Activated T-cell treated with anti-CD3 and anti-CD28 coated beads, Interleukin-2, amount 50 U/mL, for 24 hours (primary cell): Measurements from ENCODE around the gene DPF3.

Experiments used
- DNase-seq: peaks from one replicate; pipeline ENCODE4 v3.0.0-alpha.2; 2020
- H3K27ac Mint-ChIP-seq: 2 replicates; pipeline ENCODE4 v1.8.0; 2020; ENCODE audit warnings: mild to moderate bottlenecking, mixed read lengths
- H3K27me3 Mint-ChIP-seq: 2 replicates; pipeline ENCODE4 v1.8.0; 2020; ENCODE audit warnings: mixed read lengths
- H3K36me3 Mint-ChIP-seq: 2 replicates; pipeline ENCODE4 v1.8.0; 2020; ENCODE audit warnings: low read depth, mixed read lengths
- H3K4me1 Mint-ChIP-seq: 2 replicates; pipeline ENCODE4 v1.8.0; 2020; ENCODE audit warnings: low read depth, mixed read lengths
- H3K4me3 Mint-ChIP-seq: 2 replicates; pipeline ENCODE4 v1.8.0; 2020; ENCODE audit warnings: mild to moderate bottlenecking, moderate library complexity, mixed read lengths
- H3K9me3 Mint-ChIP-seq: 2 replicates; pipeline ENCODE4 v1.8.0; 2020; ENCODE audit warnings: mixed read lengths

DPF3 gene

GRCh38 chr14:72700338-72701236 is 193.3 kb downstream of the DPF3 start:
- DNase-seq, result no peak
- Mint-ChIP-seq H3K4me1 (peaks cover 4% of the 10 kb centered on the region), H3K27ac (no peak overlapping the region), H3K4me3 (no peak overlapping the region), H3K9me3 (no peaks in the 10 kb centered on the region), H3K27me3 (no peaks in the 10 kb centered on the region), H3K36me3 (no peaks in the 10 kb centered on the region)

GRCh38 chr14:72699852-72700257 is 194.0 kb downstream of the DPF3 start:
- Mint-ChIP-seq H3K4me1 (peaks cover 4% of the 10 kb centered on the region), H3K9me3 (no peaks in the 10 kb centered on the region), H3K27ac (no peak overlapping the region), H3K27me3 (no peaks in the 10 kb centered on the region), H3K4me3 (no peak overlapping the region), H3K36me3 (no peaks in the 10 kb centered on the region)
- DNase-seq, result no peak

DNA sequence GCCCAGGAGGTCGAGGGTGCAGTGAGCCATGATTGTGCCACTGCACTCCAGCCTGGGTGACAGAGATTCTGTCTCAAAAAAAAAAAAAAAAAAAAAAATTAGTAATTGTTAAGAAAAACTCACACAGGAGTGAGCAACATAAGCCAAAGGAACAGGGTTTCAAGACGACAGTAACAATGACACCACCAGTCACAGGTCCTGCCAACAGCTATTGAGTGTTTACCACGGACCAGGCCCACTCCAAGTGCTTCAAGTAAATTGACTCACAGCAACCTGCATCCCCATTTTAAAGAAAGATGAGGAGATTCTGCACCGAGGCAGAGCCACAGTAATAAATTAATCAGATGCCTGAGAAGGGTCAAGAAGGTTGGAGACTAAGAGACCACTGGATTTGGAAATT is 194.5 kb downstream of the DPF3 start:
- Mint-ChIP-seq H3K27me3 (no peaks in the 10 kb centered on the region), H3K36me3 (no peaks in the 10 kb centered on the region), H3K27ac (no peak overlapping the region), H3K4me1 (peaks cover 4% of the 10 kb centered on the region), H3K4me3 (no peak overlapping the region), H3K9me3 (no peaks in the 10 kb centered on the region)
- no peak for DNase-seq

DNA sequence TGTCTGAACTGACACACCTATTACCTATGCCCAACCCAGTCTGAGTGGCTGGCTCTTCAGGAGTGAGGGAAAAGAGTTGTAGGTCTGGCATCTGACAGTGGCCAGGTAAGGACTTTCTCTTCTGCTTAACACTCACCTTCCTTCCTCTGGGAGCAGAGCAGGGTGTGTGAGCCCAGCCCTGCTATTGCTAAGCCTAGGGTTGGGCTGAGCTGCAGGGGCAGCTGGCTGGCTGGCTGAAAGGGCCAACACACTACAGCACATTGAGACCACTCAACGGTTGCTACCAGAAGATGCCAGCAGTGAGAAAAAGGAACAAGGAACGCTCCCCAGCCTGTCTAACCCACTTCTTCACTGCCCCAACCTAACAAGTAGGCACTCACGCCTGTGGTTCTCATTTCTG is 201.2 kb downstream of the DPF3 start:
- DNase-seq, result no peak
- no peaks in the 10 kb centered on the region for H3K4me1 Mint-ChIP-seq
- no peaks in the 10 kb centered on the region for H3K36me3 Mint-ChIP-seq
- H3K4me3 Mint-ChIP-seq, result no peak overlapping the region
- H3K27me3 Mint-ChIP-seq, result no peaks in the 10 kb centered on the region
- no peak overlapping the region for H3K27ac Mint-ChIP-seq
- no peaks in the 10 kb centered on the region for H3K9me3 Mint-ChIP-seq

DNA sequence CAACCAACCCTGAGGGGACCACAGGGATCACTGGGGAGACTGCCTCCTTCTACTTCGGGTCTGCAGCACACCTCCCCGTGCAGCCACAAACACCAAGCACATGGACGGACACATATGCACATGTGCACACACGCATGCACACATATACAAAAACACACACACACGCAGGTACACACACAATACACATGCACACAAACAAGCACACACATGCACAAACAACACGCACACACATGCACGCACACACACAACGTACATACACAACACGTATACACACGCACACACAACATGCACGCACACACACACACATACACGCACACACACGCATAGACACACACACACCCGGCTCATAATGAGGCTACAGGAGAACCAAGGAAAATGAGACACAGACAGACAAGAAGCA is 203.6 kb downstream of the DPF3 start:
- no peak for DNase-seq
- H3K36me3 Mint-ChIP-seq, result no peaks in the 10 kb centered on the region
- H3K27ac Mint-ChIP-seq, result no peak overlapping the region
- H3K9me3 Mint-ChIP-seq, result no peaks in the 10 kb centered on the region
- H3K4me1 Mint-ChIP-seq, result no peaks in the 10 kb centered on the region
- no peak overlapping the region for H3K4me3 Mint-ChIP-seq
- H3K27me3 Mint-ChIP-seq, result no peaks in the 10 kb centered on the region

DNA sequence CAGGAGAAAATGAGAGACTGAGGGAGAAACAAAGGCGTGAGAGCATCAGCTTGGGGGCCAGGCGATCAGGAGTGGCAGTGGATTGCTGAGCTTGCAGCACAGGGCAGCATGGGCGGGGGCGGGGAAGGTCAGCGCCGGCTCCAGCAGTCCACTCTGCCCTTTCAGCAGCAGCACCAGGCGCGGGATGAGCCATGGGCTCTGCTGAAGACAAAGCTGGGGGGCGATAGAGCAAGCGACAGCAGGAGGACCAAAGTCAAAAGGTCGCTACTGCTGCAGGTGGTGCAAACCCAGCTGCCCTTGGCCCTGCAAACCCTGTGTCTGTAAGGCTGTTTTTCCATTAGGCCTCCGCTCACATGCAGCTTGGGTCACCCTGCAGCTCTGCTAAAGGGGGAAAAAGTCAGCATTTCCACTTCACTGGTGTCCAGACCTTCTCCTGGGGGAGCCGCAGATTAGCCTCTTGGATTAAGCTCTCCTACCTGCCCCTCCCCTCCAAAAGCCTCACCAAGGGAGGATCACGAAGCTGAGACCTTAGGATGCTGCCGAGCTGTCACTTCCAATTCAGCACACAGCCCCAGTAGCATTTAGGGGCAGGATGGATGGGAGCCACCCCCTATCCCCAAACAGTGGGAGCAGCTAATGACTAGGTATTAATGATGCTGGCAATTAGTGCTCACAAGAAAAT is 204.8 kb downstream of the DPF3 start:
- Mint-ChIP-seq H3K36me3 (no peaks in the 10 kb centered on the region), H3K27ac (no peak overlapping the region), H3K4me1 (no peaks in the 10 kb centered on the region), H3K4me3 (no peak overlapping the region), H3K9me3 (no peaks in the 10 kb centered on the region), H3K27me3 (no peaks in the 10 kb centered on the region)
- no peak for DNase-seq

GRCh38 chr14:72686832-72687231 is 207.1 kb downstream of the DPF3 start:
- Mint-ChIP-seq H3K4me3 (no peak overlapping the region), H3K36me3 (no peaks in the 10 kb centered on the region), H3K9me3 (no peaks in the 10 kb centered on the region), H3K4me1 (no peaks in the 10 kb centered on the region), H3K27ac (no peak overlapping the region), H3K27me3 (no peaks in the 10 kb centered on the region)
- no peak for DNase-seq

- Mint-ChIP-seq H3K27me3 (no peaks in the 10 kb centered on the region), H3K36me3 (no peaks in the 10 kb centered on the region), H3K4me1 (no peaks in the 10 kb centered on the region), H3K4me3 (no peak overlapping the region), H3K9me3 (no peaks in the 10 kb centered on the region), H3K27ac (no peak overlapping the region)
- no peak for DNase-seq
Observed at GRCh38 chr14:72686101-72686500, 207.8 kb downstream of the DPF3 start.

- H3K27ac Mint-ChIP-seq, result no peak overlapping the region
- no peak overlapping the region for H3K4me3 Mint-ChIP-seq
- no peak for DNase-seq
- H3K36me3 Mint-ChIP-seq, result no peaks in the 10 kb centered on the region
- H3K27me3 Mint-ChIP-seq, result no peaks in the 10 kb centered on the region
- no peaks in the 10 kb centered on the region for H3K9me3 Mint-ChIP-seq
- H3K4me1 Mint-ChIP-seq, result no peaks in the 10 kb centered on the region
Observed at GRCh38 chr14:72685456-72685855, 208.4 kb downstream of the DPF3 start.

- DNase-seq, result no peak
- H3K27ac Mint-ChIP-seq, result no peak overlapping the region
- no peaks in the 10 kb centered on the region for H3K9me3 Mint-ChIP-seq
- no peaks in the 10 kb centered on the region for H3K36me3 Mint-ChIP-seq
- no peak overlapping the region for H3K4me3 Mint-ChIP-seq
- no peaks in the 10 kb centered on the region for H3K27me3 Mint-ChIP-seq
- no peaks in the 10 kb centered on the region for H3K4me1 Mint-ChIP-seq
Observed at GRCh38 chr14:72683787-72684186, 210.1 kb downstream of the DPF3 start.

DNA sequence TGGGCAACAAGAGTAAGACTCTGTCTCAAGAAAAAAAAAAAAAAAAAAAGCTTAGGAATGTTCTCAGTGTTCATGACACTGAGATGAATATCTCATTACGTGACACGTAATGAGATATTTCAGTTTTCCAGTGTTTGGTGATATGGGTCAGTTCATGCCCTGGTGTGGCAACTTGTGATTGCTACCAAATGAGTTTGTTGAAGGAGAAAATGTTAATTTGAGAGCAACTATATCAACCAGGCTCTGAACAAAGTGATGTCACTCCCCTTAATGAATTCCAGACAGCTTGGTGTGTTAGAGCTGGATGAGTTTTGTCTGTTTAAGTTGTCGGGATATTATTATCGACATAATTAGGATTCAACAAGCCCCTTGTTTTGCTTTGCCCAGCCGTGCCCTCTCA is 211.7 kb downstream of the DPF3 start:
- no peak overlapping the region for H3K4me3 Mint-ChIP-seq
- H3K36me3 Mint-ChIP-seq, result no peaks in the 10 kb centered on the region
- no peaks in the 10 kb centered on the region for H3K27me3 Mint-ChIP-seq
- no peak overlapping the region for H3K27ac Mint-ChIP-seq
- H3K4me1 Mint-ChIP-seq, result no peaks in the 10 kb centered on the region
- no peak for DNase-seq
- no peaks in the 10 kb centered on the region for H3K9me3 Mint-ChIP-seq

- H3K36me3 Mint-ChIP-seq, result no peaks in the 10 kb centered on the region
- peaks cover 3% of the 10 kb centered on the region for H3K9me3 Mint-ChIP-seq
- no peak overlapping the region for H3K27ac Mint-ChIP-seq
- no peak overlapping the region for H3K4me3 Mint-ChIP-seq
- no peaks in the 10 kb centered on the region for H3K27me3 Mint-ChIP-seq
- DNase-seq, result no peak
- no peaks in the 10 kb centered on the region for H3K4me1 Mint-ChIP-seq
Observed at GRCh38 chr14:72680853-72681640, 212.9 kb downstream of the DPF3 start.

GRCh38 chr14:72679536-72680151 is 214.3 kb downstream of the DPF3 start:
- Mint-ChIP-seq H3K27me3 (no peaks in the 10 kb centered on the region), H3K36me3 (no peaks in the 10 kb centered on the region), H3K9me3 (peaks cover 3% of the 10 kb centered on the region), H3K4me3 (no peak overlapping the region), H3K27ac (no peak overlapping the region), H3K4me1 (no peaks in the 10 kb centered on the region)
- no peak for DNase-seq

DNA sequence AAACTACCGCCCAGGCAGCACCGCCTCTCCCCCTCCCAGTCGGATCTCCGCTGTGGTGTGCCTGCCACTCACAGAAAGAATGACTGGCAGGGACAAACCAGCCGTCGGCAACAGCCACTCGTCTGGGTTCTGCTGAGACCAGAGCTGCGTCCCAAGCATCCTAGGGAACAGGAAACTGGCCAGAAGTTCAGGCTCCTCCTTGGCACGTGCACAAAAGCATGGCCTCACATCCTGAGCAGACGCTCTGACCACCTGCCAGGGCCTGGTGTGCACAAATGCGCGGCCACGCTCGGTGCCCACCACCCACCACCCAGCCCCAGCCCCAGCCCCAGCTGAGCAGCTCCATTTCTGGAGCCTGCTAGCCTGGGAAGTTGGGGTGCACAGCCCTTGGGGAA is 214.8 kb downstream of the DPF3 start:
- H3K9me3 Mint-ChIP-seq, result peaks cover 3% of the 10 kb centered on the region
- H3K27me3 Mint-ChIP-seq, result no peaks in the 10 kb centered on the region
- H3K36me3 Mint-ChIP-seq, result no peaks in the 10 kb centered on the region
- no peak overlapping the region for H3K27ac Mint-ChIP-seq
- no peak for DNase-seq
- no peak overlapping the region for H3K4me3 Mint-ChIP-seq
- H3K4me1 Mint-ChIP-seq, result no peaks in the 10 kb centered on the region
